ENCODE measurements around the gene ERBIN. TPM values are rescaled to one million over a fixed set of nuclear protein-coding genes. Genes with fewer than 3 reads are reported as not detected.

Gene ERBIN
- total RNA-seq, 1 experiment from 2014 or later = 98.4 TPM

GRCh38 chr5:65938256-65938655, 11.9 kb downstream of the ERBIN start:
- BruUV-seq (replicated peaks) = no TSS peak
- H3K27ac Mint-ChIP-seq (ENCODE audit: unreplicated experiment) = no peak overlapping the region
- H3K27me3 Mint-ChIP-seq (ENCODE audit: unreplicated experiment) = no peaks in the 10 kb centered on the region
- H3K4me3 Mint-ChIP-seq (ENCODE audit: low read depth, unreplicated experiment) = no peak overlapping the region
- CTCF ChIA-PET = no interaction called here
- no peak for DNase-seq
- H3K4me1 Mint-ChIP-seq (ENCODE audit: low read depth, unreplicated experiment) = peaks cover 22% of the 10 kb centered on the region
- TF ChIP-seq CTCF (IDR thresholded peaks at IDR 0.05; ENCODE audit: unreplicated experiment) = no peak
- peaks cover 11% of the 10 kb centered on the region for H3K36me3 Mint-ChIP-seq (ENCODE audit: insufficient read depth, unreplicated experiment)
- intact Hi-C loops (cut with micrococcal nuclease; ENCODE audit: unreplicated experiment) = no loop called here
- no peaks in the 10 kb centered on the region for H3K9me3 Mint-ChIP-seq (ENCODE audit: low read depth, unreplicated experiment)

GRCh38 chr5:65943771-65944170, 17.4 kb downstream of the ERBIN start:
- CTCF ChIA-PET = interaction anchor here (0.7 kb wide), 2 partner anchors 16 to 693 kb away, joined by 3 to 4 read pairs; no protein-coding TSS in a partner anchor
- Mint-ChIP-seq H3K27ac (ENCODE audit: unreplicated experiment) (no peak overlapping the region), H3K4me3 (ENCODE audit: low read depth, unreplicated experiment) (no peak overlapping the region), H3K27me3 (ENCODE audit: unreplicated experiment) (no peaks in the 10 kb centered on the region), H3K4me1 (ENCODE audit: low read depth, unreplicated experiment) (no peaks in the 10 kb centered on the region), H3K9me3 (ENCODE audit: low read depth, unreplicated experiment) (no peaks in the 10 kb centered on the region), H3K36me3 (ENCODE audit: insufficient read depth, unreplicated experiment) (peaks cover 10% of the 10 kb centered on the region)
- TF ChIP-seq CTCF (IDR thresholded peaks at IDR 0.05; ENCODE audit: unreplicated experiment) = no peak
- no TSS peak for BruUV-seq (replicated peaks)
- intact Hi-C loops (cut with micrococcal nuclease; ENCODE audit: unreplicated experiment) = no loop called here
- no peak for DNase-seq

DNA sequence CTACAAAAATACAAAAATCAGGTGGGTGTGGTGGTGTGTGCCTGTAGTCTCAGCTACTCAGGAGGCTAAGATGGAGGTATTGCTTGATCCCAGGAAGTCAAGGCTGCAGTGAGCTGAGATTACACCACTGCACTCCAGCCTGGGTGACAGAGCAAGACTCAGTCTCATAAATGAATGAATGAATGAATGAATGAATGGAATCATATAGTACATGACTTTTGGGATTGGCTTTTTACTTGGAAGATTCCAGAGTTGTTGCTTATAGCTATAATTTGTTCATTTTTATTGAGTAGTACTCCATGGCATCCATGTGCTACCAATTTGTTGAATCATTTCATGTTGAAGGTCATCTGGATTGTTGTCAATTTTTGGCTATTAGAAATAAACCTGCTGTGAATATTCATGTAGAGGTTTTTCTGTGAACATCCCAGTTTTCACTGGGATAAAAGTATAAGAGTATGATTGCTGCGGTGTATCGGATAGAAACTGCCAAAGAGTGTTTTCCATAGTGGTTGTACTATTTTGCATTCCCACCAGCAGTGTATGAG, 19.9 kb downstream of the ERBIN start:
- no peaks in the 10 kb centered on the region for H3K27me3 Mint-ChIP-seq (ENCODE audit: unreplicated experiment)
- H3K4me3 Mint-ChIP-seq (ENCODE audit: low read depth, unreplicated experiment) = no peak overlapping the region
- no peaks in the 10 kb centered on the region for H3K9me3 Mint-ChIP-seq (ENCODE audit: low read depth, unreplicated experiment)
- no peak overlapping the region for H3K27ac Mint-ChIP-seq (ENCODE audit: unreplicated experiment)
- CTCF ChIA-PET = no interaction called here
- no peak for DNase-seq
- no peak for TF ChIP-seq CTCF (IDR thresholded peaks at IDR 0.05; ENCODE audit: unreplicated experiment)
- intact Hi-C loops (cut with micrococcal nuclease; ENCODE audit: unreplicated experiment) = no loop called here
- no TSS peak for BruUV-seq (replicated peaks)
- H3K4me1 Mint-ChIP-seq (ENCODE audit: low read depth, unreplicated experiment) = no peaks in the 10 kb centered on the region
- peaks cover 5% of the 10 kb centered on the region for H3K36me3 Mint-ChIP-seq (ENCODE audit: insufficient read depth, unreplicated experiment)

GRCh38 chr5:65948115-65948747, 21.9 kb downstream of the ERBIN start:
- CTCF ChIA-PET = no interaction called here
- H3K9me3 Mint-ChIP-seq (ENCODE audit: low read depth, unreplicated experiment) = no peaks in the 10 kb centered on the region
- intact Hi-C loops (cut with micrococcal nuclease; ENCODE audit: unreplicated experiment) = no loop called here
- H3K27ac Mint-ChIP-seq (ENCODE audit: unreplicated experiment) = no peak overlapping the region
- no peak for TF ChIP-seq CTCF (IDR thresholded peaks at IDR 0.05; ENCODE audit: unreplicated experiment)
- BruUV-seq (replicated peaks) = no TSS peak
- peaks cover 5% of the 10 kb centered on the region for H3K36me3 Mint-ChIP-seq (ENCODE audit: insufficient read depth, unreplicated experiment)
- no peak for DNase-seq
- H3K4me3 Mint-ChIP-seq (ENCODE audit: low read depth, unreplicated experiment) = no peak overlapping the region
- peaks cover 3% of the 10 kb centered on the region for H3K4me1 Mint-ChIP-seq (ENCODE audit: low read depth, unreplicated experiment)
- H3K27me3 Mint-ChIP-seq (ENCODE audit: unreplicated experiment) = no peaks in the 10 kb centered on the region
